Tibial artery (tissue), 4 donors: Measurements from ENCODE around the gene DNAJC18.

Source experiments
- DNase-seq, 2 donors: peaks; one replicate each; pipeline ENCODE4 v3.0.0-alpha.2; 2019
- H3K27ac ChIP-seq, 2 donors: fragments of 200-600 bp; sonication (generic) in 1 of 2; 1 replicate in 1 of 2; 2 replicates in 1 of 2; pipeline ENCODE4 v1.5.1; 2018 to 2019; ENCODE audit warnings: mild to moderate bottlenecking in 1 of 2
- H3K27me3 ChIP-seq, 2 donors: fragments of 200-600 bp; sonication (generic) in 1 of 2; one replicate each; pipeline versions ENCODE4 v1.5.1 to v1.6.0; 2016 to 2019
- H3K36me3 ChIP-seq, 3 donors: fragments of 200-600 bp; sonication (generic) in 2 of 3; one replicate each; pipeline ENCODE4 v1.5.1; 2016 to 2019; ENCODE audit warnings: mild to moderate bottlenecking in 2 of 3
- H3K4me1 ChIP-seq, 4 donors: fragments of 200-600 bp; sonication (generic) in 2 of 4; 1 replicate in 3 of 4; 2 replicates in 1 of 4; pipeline ENCODE4 v1.5.1; 2016 to 2019
- H3K4me3 ChIP-seq, 2 donors: fragments of 200-600 bp; sonication (generic) in 1 of 2; 1 replicate in 1 of 2; 2 replicates in 1 of 2; pipeline ENCODE4 v1.5.1; 2018 to 2019; ENCODE audit warnings: mild to moderate bottlenecking in 2 of 2
- H3K9me3 ChIP-seq, 3 donors: fragments of 200-600 bp; sonication (generic) in 1 of 3; one replicate each; pipeline ENCODE4 v1.5.1; 2016 to 2019
- intact Hi-C: fragments of 100-400 bp; cut with DNase I; formaldehyde crosslinking; loops from one replicate; pipeline ENCODE4 v1.15.0; 2023; ENCODE audit warnings: low total_unique reads
- TF ChIP-seq, protein P1 (sequence below), 2 experiments: fragments of 200-600 bp in 1 of 2; fragments of 450-650 bp in 1 of 2; IDR thresholded peaks; one replicate each; pipeline ENCODE4 v1.5.1; 2017 to 2019; ENCODE audit warnings: antibody characterized with exemption in 2 of 2, mild to moderate bottlenecking in 1 of 2, moderate library complexity in 1 of 2

DNAJC18 gene

GRCh38 chr5:139458580-139459407 lies 19.5 kb upstream of the DNAJC18 start:
- DNase-seq, result no peak
- no peak overlapping the region for H3K27ac ChIP-seq
- TF ChIP-seq, protein P1, sequence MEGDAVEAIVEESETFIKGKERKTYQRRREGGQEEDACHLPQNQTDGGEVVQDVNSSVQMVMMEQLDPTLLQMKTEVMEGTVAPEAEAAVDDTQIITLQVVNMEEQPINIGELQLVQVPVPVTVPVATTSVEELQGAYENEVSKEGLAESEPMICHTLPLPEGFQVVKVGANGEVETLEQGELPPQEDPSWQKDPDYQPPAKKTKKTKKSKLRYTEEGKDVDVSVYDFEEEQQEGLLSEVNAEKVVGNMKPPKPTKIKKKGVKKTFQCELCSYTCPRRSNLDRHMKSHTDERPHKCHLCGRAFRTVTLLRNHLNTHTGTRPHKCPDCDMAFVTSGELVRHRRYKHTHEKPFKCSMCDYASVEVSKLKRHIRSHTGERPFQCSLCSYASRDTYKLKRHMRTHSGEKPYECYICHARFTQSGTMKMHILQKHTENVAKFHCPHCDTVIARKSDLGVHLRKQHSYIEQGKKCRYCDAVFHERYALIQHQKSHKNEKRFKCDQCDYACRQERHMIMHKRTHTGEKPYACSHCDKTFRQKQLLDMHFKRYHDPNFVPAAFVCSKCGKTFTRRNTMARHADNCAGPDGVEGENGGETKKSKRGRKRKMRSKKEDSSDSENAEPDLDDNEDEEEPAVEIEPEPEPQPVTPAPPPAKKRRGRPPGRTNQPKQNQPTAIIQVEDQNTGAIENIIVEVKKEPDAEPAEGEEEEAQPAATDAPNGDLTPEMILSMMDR (IDR thresholded peaks at IDR 0.05), result no peak
- intact Hi-C loops, result no loop called here
- H3K36me3 ChIP-seq, result no peaks in the 10 kb centered on the region
- H3K4me3 ChIP-seq, result no peak overlapping the region
- H3K9me3 ChIP-seq, result no peaks in the 10 kb centered on the region
- H3K27me3 ChIP-seq, result no peaks in the 10 kb centered on the region
- H3K4me1 ChIP-seq, result no peaks in the 10 kb centered on the region

- no peak for DNase-seq
- Histone ChIP-seq H3K4me1 (no peaks in the 10 kb centered on the region), H3K27me3 (no peaks in the 10 kb centered on the region), H3K27ac (no peak overlapping the region), H3K4me3 (no peak overlapping the region), H3K9me3 (no peaks in the 10 kb centered on the region), H3K36me3 (no peaks in the 10 kb centered on the region)
- intact Hi-C loops, result no loop called here
- TF ChIP-seq, protein P1 (IDR thresholded peaks at IDR 0.05), result no peak
Observed at GRCh38 chr5:139457653-139458306, 18.5 kb upstream of the DNAJC18 start.

- TF ChIP-seq, protein P1 (IDR thresholded peaks at IDR 0.05), result no peak
- intact Hi-C loops, result no loop called here
- no peaks in the 10 kb centered on the region for H3K9me3 ChIP-seq
Observed at GRCh38 chr5:139457241-139457640, 17.9 kb upstream of the DNAJC18 start.

GRCh38 chr5:139456776-139457175 lies 17.5 kb upstream of the DNAJC18 start:
- Histone ChIP-seq H3K9me3 (no peaks in the 10 kb centered on the region), H3K27ac (no peak overlapping the region), H3K36me3 (no peaks in the 10 kb centered on the region), H3K27me3 (no peaks in the 10 kb centered on the region), H3K4me3 (no peak overlapping the region), H3K4me1 (no peaks in the 10 kb centered on the region)
- DNase-seq, result no peak
- TF ChIP-seq, protein P1 (IDR thresholded peaks at IDR 0.05), result no peak
- intact Hi-C loops, result no loop called here

More at GRCh38 chr5:139457241-139457640, 17.9 kb upstream of the DNAJC18 start:
- no peaks in the 10 kb centered on the region for H3K27me3 ChIP-seq
- no peak overlapping the region for H3K27ac ChIP-seq
- no peak overlapping the region for H3K4me3 ChIP-seq
- no peaks in the 10 kb centered on the region for H3K36me3 ChIP-seq
- no peaks in the 10 kb centered on the region for H3K4me1 ChIP-seq
- DNase-seq, result no peak

DNA sequence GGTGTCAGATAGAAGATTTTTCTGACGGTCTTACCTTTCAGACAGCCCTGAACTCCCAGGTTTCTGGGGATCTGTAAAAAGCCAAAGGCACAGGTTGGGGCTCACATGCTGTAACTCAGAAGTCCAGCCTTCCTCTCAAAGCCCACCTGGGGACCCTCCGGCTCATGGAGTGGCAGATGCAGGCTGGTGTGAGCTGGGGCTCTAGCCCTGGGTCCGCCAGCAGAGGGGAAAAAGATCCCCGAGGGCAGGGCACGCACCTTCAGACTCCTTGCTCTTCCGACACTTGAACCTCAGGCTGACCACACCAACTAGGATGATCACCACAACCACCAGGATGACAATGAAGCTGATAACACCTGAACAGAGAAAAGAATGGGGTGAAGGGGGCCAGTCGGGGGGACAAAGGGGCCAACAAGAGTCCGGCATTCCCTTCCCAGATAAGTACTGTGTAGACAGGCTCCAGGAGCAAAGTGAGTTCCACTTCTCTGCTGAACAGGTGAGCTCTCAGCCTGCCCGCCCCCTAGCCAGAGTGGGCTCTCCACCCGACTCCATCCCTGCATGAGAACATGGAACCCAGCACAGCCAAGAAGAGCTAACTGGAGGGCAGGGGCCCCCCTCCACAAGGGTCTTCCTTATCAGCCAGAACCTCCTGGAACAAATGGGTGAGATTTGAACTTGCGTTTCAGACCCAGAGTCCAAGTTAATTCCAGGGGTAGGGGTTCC lies 15.4 kb upstream of the DNAJC18 start:
- Histone ChIP-seq H3K4me1 (no peaks in the 10 kb centered on the region), H3K36me3 (no peaks in the 10 kb centered on the region), H3K27me3 (no peaks in the 10 kb centered on the region), H3K9me3 (no peaks in the 10 kb centered on the region), H3K27ac (no peak overlapping the region), H3K4me3 (no peak overlapping the region)
- TF ChIP-seq, protein P1 (IDR thresholded peaks at IDR 0.05), result no peak
- intact Hi-C loops, result no loop called here
- DNase-seq, result no peak
